NCI-H2029 treated with DMSO at 0.1 percent for 48 hours (cell line): ENCODE measurements around the gene TSPAN2.

ENCODE experiments used
- DNase-seq: peaks from one replicate; lab custom pipeline; 2025; lab: John Stamatoyannopoulos, UW

TSPAN2 gene

DNA sequence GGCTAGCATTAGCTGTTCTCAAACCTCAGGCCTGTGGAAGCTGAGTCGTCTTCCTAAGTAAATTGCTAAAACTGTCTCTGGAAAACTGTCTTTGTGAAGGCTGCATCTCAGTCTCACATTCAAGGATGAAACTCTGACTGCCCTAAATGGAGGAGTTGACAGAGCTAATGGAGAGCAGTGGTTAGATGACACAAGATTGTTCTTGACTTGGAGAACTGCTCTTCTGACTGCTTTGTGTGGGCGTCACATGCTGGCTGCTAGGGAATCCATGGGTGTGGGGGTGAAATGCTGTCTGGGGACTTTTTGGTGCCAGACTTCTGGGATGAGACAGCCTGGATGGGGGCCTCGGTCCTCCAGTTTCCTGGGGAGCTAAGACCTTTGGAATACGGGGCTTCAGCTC, 24.5 kb upstream of the TSPAN2 start:
- no peak for DNase-seq

DNA sequence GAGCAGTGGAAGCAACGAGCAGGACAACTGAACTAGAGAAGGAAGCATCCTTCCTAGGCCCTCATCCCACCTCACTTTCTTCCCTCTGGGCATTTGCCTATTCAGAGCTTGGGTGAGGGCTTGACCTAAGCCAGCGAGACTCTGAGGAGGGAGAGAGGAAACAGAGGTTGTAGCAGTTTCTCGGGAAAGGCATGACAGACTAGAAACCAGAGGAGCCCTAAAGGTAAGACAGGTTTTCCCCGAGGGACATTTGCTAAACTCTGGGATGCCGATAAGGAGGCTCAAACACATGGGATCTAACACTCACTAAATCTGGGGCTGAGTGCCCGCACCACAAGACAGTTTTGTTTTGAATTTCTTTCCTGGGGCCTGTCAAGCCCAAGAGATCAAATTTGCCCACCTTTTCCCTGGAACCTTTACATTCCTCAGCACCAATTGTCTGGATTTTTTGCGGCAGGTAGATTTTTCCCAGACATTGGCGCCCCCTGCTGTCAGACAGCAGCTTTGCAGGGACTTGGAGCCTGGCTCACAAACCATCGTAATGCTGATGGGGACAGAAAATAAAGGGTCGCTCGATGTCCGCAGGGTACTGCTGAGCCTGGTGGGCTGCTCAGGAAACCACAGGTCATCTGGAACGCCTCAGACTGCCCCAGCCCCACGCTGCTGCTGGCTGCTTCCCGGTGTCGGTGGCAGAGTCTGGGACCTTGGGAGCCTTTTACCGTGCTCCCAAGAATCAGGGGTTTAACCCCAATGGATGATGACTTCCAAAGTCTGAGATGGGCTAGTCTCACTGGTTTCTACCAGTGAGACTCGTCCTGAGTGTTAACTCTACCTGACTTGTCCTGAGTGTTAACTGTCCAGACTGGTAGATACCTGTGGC, 23.4 kb upstream of the TSPAN2 start:
- DNase-seq = no peak

DNA sequence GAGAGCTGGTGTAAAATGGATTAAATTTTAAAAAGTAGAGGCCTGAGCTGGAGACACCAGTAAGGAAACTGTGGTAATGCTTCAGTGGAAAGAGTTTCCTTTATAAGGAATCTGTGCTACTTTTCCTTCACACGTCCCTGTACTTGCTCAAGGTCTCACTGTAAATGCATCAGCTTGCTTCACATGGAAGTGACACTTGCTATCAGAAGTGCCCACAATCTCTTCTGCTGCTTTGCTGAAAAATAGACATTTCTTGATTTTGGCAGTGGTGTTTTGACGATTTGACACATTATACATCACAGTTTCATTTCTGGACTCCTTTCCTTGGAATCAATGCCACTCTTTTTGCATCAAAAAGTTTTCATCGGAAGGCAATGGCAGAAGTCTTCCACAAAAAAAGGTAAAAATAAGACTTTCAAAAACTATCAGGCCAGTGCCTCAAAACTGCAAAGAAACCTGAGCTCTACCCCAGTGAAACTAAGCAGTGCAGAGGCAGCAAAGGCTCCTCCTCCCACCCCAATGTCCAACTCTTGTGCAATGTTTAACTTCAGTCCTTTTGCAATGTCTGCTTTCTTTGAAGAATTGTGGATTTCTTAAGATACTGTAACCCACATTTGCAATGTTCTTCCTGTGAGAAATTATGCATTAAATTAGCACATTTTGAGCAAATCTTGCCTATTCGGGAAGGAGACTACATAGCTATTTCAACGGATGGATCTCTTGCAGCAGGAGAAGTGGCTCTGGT, 18.4 kb upstream of the TSPAN2 start:
- DNase-seq = no peak

DNA sequence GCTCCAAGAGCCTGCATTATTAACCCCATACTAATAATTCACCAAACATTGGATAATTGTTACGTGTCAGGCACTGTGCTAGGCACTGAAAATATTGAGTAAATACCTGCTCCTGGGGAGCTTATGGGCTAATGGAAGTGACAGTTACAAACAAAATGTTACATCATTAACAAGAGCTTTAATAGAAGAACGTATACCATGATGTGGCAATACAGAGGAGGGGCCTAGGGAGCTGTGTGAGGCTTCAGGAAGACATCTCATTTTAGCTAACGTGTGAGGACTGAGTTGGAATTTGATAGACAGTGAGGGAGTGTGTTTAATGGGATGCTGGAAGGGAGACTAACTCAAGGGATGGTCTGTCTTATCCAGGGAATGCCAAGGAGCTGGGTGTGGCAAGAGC, 16.5 kb upstream of the TSPAN2 start:
- no peak for DNase-seq

DNA sequence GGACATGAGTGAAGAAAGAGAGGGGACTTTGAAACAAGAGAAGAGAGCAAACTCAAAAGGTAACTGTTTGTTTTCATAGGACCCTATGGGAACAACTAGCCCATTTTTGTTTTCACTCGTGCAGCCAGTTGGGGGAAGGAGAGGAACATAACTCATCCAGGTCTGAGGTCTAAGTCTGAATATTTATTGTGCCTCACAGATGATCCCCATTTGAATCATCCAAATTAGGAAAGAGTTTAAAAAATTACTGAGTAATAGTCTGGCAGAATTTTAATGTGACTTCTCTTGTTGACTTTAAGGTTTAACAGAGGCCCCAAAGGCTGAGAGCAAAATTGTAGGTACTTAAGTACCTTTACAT, 10.4 kb upstream of the TSPAN2 start:
- no peak for DNase-seq

DNA sequence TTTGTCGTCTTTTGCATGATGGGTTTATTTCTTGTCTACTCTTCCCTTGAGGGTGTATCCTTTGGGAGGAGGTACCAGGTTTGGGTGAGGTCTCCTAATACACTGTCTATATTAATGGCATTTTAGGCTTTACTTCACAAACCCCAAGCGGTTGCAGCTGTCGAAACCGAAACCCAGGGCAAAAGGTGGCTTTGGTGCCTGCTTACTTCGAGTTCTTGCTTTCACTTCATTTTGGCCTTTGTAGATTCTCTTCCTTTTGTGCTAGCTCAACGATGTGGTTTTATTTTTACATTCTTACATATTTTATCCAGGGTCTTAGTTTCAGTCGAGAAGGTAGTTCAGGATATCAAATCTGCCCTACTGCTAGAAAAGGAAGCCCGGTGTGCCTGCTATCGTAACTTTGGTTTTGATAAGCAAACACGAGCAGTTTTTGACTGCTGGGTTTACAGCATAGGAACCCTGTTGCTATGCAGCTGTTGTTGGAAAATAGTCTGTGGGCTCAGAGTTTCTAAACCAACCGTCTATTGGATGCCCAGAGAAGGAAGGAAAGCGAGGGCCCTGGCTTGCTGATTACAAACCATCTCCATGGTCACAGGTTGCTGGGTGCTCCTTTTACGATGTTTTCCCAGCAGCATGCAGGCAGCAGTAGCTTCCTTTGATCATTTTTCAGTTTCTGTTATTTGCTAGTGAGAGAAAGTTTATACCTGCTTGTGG, 9.8 kb upstream of the TSPAN2 start:
- no peak for DNase-seq

DNA sequence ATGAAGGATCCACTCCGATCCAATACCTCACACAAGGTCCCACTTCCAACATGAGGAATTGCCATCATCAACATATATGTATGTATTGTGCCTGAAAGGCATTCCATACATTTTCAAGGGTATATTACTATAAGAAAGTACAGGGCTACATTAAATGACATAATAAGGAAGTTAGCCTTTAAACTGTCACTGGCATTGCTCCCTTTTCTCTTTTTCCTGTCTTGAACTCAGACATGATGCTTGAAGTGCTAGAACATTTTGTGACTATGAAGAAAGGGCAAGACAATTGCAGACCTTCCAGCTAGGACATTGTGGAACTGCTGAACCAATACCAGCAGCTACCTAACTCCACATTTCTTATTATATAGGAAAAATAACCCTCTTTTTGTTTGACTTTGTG, 2.9 kb upstream of the TSPAN2 start:
- DNase-seq = no peak

DNA sequence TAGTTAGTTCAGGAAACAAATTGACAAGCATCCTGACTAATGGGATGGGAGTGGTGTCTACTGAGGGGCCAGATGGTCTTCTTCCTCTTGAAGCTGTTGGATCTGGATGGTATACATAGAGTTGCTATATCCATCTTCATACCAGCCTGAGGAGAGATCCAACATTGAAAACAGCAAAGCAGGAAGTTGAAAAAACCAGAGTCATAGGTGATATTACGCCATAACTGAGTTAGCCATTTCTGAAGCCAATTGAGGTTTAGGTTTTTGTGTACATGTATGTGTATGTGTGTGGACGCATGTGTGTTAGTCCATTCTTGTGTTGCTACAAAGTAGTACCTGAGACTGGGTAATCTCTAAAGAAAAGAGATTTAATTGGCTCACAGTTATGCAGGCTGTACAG, 2.3 kb upstream of the TSPAN2 start:
- no peak for DNase-seq

DNA sequence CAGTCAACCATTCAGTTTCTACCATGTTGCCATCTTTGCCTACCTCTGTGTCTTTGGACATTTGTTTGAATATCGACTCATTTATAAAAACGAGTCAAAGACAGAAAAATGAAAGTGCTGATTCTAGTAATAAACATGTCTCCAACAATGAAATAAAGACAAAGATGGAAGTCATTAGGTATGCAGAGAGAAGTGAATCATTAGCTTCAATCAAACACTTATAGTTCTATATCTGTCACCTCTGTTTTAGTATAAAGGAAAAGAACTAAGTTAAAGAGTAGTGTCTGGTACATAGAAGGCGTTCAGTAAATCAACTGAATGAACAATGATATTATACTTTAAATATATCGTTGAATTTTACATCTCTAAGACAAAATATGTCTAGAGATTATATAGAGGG, 1.7 kb upstream of the TSPAN2 start:
- DNase-seq = no peak

DNA sequence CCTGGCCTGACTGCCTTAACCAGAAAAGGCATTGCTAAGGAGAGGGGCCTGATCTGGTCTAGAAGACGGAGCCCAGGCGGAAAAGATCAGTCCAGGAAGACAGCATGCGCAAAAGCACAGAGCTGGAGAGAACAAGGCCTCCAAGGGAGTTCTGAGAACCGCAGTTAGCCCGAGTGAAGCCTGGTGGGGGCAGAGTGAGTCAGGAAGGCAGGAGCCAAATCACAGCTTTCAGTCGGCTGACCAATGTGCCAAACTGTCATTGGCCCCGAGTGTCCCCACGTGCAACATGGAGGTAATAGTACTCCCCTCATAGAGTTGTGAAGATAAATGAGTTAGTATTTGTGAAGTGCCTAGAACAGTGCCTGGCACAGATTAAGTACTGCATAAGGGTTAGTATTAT, 1.2 kb upstream of the TSPAN2 start:
- DNase-seq = no peak

DNA sequence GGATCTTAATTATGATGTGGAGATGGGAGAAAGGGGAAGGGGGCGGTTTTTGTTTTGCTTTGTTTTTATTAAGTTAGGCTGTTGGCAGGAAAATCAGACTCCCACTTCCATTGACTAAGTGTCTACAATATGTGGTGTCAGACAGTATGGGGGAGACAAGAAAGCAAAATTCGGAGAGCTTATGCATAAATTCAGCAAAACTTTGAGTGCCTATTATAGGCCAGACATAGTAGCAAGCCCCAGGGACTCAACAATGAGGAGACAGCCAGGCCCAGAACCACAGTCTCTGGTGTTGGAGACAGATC, 835 bp upstream of the TSPAN2 start:
- DNase-seq = no peak

DNA sequence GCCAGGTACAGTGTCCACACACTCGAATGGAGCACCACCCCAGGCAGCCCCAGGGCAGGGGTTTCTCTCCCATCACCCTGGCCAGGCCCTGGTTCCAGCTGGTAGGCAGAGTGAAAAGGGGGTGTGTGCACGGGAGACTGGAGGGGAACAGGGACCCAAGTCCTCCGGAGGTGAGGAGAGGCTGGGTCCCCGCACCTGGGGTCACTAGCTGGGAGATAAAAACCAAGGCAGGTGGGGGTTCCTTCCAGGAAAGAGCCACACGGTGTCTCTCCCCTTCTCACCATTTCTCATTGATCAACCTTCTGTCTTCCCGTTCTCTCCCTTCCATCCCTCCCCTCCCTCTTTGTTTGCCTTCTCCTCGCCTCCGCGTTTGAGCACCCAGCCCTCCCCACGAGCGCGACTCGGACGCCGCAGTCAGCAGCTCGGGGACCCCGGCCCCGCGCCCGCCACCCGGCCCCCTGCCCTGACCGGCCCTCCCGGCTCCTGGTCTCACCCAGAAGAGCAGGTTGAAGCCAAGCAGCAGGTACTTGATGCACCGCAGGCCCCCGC, 358 bp downstream of the TSPAN2 start:
- DNase-seq = no peak

DNA sequence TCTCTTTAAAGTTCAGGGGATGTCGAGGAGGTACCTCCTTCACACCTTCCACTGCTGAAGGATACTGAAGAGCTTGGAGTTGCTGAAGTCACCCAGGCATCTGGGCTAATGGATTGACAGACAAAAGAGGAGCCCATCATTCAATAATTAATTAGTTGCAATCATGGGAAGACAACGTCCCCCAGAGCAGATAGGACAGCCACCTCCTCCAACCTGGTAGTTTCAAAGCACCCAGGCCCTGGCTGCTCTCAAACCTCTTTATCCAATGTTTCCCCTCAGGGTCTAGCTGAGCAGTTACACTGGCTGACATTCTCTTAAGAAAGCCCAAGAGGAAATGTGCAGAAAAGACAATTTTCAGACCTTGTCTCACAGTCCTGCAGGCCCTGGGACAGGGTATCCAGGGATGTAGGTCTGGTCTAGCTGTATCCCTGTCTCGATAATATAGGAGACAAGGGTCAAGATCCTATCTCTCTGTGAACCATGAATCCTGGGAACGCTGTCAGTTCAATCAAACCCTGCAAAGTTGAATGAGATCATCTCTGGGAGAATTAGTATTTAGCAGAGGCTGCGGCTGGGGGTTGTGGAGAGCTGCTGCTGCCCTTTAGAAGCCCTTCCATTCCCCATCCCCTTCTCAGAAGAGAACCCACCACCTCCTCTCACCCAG, 1.1 kb downstream of the TSPAN2 start:
- DNase-seq = no peak

DNA sequence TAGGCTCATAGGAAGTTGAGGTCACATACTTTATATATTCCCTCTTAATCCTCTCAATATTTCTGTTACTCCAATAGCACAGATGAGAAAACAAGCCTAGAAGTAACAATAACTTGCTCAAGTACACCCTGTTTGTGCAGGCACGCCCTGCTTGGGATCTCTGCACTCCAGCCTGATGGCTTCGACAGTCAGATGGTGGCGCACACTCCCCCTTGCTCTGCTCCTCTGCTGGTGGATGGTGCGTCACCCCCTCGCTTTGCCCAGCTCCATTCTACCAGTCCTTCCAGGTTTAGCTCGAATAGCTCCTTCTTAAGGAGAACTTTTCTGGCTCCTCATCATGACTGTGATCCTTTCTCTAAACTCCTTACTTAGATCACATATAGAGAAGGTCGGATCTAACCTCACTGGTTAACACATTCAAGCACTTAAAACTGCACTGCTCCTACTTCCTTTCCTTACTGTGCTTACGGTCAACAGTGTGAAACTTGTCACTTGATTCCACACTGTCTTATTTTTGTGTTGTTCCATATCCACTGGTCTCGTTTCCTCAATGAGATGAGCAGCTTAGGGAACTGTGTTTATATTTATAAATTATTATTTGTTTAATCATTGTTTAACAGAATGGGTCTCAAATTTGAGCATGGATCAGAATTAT, 3.0 kb downstream of the TSPAN2 start:
- DNase-seq = no peak

DNA sequence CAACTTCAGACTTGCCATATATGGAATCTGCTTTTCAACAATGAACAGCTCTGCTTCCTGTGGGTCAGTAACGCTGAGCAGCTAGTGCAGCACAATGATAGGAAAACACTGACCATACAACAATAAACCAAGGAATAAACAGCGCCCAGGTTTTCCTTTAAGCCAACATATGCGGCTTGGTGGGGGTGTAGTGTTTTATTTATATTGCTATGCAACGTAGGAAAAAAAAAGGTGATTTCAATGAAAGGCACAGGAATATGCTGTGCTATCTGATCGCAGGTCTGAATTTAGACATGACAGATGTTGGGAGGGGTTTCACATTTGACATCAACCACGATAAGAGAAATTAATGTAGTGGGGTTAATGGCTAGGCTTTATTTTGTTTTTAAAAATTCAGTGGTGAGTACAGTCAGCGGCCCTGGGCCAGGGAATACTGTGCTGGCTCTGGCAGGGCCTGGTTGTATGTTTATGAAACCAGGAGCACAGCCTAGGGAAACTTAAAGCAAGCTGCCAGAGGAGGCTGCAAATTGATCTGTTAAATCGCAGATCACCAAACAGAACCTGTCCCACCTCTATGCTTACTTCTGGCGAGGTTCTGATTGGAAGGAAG, 4.3 kb downstream of the TSPAN2 start:
- no peak for DNase-seq

DNA sequence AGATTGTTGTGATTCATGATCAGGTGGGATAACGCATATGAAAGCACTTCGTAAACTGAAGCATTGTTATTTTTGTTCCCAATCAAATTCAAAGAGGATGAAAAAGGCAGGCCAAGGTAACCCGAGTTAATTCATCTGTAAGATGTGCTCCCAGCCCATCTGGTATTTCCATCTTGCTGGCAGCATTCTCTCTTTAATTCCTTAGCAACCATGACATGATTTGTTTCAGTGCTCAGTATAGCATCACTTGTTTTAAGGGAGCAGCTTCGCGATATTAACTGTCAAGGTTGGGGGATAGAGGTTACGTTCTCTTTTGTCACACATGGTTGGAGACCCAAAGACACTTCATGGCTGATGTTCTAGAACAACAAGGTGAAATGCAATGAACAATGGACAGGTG, 6.4 kb downstream of the TSPAN2 start:
- DNase-seq = no peak

DNA sequence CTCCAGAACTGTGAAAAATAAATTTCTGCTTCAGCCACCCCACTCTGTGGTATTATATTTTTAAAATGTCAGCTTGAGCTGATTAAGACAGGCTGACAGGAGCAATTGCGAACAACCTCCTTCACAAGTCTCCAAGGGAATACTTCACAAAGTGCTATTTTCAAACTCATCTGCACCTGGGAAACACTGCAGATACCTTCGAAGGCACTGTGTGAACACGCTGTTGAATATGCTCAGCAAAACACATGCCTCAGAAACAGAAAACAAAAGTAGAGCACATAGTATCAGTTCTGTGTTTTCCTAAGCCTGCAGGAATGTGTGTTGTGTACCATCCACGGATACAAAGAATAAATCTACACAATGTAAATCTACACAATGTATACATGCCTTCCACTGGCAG, 10.6 kb downstream of the TSPAN2 start:
- no peak for DNase-seq

DNA sequence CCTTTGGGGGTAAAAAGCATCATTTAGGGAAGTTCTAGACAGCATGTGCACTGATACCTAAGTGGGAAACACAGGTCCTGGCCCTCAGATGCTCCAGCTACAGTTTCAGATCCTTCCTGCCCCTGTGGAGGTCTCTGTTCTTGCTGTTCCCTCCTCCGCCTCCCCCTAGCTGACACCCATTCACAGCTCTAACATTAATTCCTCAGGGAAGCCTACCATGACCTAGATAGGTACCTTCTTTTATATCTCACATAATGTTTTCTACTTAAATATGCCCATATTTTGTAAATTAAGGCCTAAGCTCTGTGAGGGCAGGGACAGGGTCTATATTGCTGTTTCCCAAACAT, 11.3 kb downstream of the TSPAN2 start:
- DNase-seq = no peak

DNA sequence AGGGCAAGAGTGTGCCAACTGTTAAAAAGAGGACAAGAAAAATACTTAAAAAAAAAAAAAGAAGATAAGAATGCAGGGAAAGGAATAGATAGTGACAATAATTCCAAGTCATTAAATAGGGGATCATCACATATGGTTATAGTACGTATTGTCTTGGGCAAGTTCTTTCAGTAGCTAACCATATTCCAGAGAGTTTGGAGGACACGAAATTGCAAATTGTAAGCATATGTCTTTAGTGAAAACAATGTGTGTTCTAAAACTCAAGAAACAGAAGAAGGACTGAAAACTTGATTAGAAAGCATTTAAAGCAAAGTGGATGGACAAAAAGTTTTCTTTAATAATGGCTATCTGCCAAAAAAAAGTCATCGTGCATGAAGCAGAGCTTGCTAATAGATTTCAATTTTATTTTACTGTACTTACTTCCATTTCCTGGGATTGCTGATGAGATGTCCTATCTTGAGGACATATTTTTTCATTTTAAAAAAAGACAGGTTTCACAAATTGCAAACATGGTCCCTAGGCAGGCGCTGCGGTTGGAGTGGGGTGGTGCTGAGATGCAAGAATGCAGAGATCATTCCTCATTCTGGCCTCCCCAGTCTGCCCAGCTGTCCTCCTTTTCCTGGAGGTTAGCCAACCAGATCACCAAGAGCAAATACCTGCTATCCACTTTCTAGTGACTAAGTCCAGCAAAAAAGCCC, 11.9 kb downstream of the TSPAN2 start:
- DNase-seq = no peak

DNA sequence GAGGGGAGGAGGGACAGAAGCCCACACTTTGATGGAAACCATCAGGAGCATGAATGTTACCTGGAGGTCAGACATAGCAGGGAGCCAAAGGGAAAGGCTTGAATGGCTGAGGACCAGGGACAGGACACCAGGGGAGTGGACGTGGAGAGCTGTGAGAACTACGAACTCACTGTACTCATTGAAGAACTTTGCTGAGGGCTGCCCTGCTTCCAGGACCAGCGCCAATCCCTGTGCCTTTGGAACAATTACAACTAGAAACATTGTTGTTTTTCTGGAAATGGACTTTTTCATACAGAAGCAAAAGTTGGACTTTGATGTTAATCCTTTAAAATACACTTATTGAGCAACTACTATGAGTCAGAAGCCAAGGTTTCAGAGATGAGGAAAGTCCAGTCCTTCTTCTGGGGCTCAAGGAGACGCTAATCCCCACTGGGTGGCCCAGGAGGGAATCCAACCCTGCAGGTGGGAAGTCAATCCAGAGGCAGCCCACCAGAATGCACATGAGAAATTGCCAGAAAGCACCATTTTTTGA, 12.9 kb downstream of the TSPAN2 start:
- DNase-seq = no peak
